Activated CD4-positive, alpha-beta memory T cell treated with anti-CD3 and anti-CD28 coated beads for 36 hours (primary cell): Measurements from ENCODE around the gene FLYWCH1. TPM values are rescaled to one million over a fixed set of nuclear protein-coding genes. Genes with fewer than 3 reads are reported as not detected.
A peak's percentile ranks its signal among the peaks of the same experiment; 100 is the strongest.

Experiments used
- CTCF ChIA-PET: fragments of 350-600 bp; sonication (Branson Sonifier 250); formaldehyde crosslinking; loops from one replicate; lab custom pipeline; 2021; ENCODE audit warnings: antibody characterized with exemption, inconsistent platforms; lab: Charles Lee
- POLR2A ChIA-PET: fragments of 350-600 bp; sonication (Branson Sonifier 250); formaldehyde crosslinking; loops from one replicate; lab custom pipeline; 2021; ENCODE audit warnings: antibody characterized with exemption; lab: Charles Lee
- DNase-seq: peaks from one replicate; pipeline ENCODE4 v3.0.0-alpha.2; 2020
- H3K27ac Mint-ChIP-seq: one replicate; pipeline ENCODE4 v1.8.0; 2021; ENCODE audit warnings: mixed read lengths
- H3K27me3 Mint-ChIP-seq: one replicate; pipeline ENCODE4 v1.8.0; 2021; ENCODE audit warnings: mixed read lengths
- H3K36me3 Mint-ChIP-seq: one replicate; pipeline ENCODE4 v1.8.0; 2021; ENCODE audit warnings: mixed read lengths
- H3K4me1 Mint-ChIP-seq: one replicate; pipeline ENCODE4 v1.8.0; 2021; ENCODE audit warnings: low read depth, mixed read lengths
- H3K4me3 Mint-ChIP-seq: one replicate; pipeline ENCODE4 v1.8.0; 2021; ENCODE audit warnings: mild to moderate bottlenecking, mixed read lengths
- H3K9me3 Mint-ChIP-seq: one replicate; pipeline ENCODE4 v1.8.0; 2021; ENCODE audit warnings: mixed read lengths
- intact Hi-C: fragments of 100-400 bp; cut with micrococcal nuclease; formaldehyde crosslinking; loops from one replicate; pipeline ENCODE4 v1.15.1; 2023
- total RNA-seq, 2 experiments: library from RNA; stranded (reverse); gene quantifications; one replicate each; pipeline ENCODE4 v1.2.3, GENCODE V29; 2021

FLYWCH1 gene
- total RNA-seq, 2 experiments from 2014 or later = 49.2 to 52.2 TPM

GRCh38 chr16:2956579-2956956 lies 44.8 kb downstream of the FLYWCH1 start:
- Mint-ChIP-seq H3K4me1 (no peaks in the 10 kb centered on the region), H3K27me3 (peaks cover 24% of the 10 kb centered on the region), H3K4me3 (no peak overlapping the region), H3K36me3 (no peaks in the 10 kb centered on the region), H3K27ac (no peak overlapping the region), H3K9me3 (no peaks in the 10 kb centered on the region)
- CTCF ChIA-PET = interaction anchor here (1.5 kb wide), 1 partner anchor 75 kb away, joined by 3 read pairs; no protein-coding TSS in a partner anchor
- POLR2A ChIA-PET = interaction anchor here (0.6 kb wide), 1 partner anchor 33 kb away, joined by 3 read pairs; no protein-coding TSS in a partner anchor
- intact Hi-C loops = no loop called here
- DNase-seq = no peak

GRCh38 chr16:2959206-2959605 lies 47.5 kb downstream of the FLYWCH1 start:
- Mint-ChIP-seq H3K9me3 (no peaks in the 10 kb centered on the region), H3K4me1 (peaks cover 10% of the 10 kb centered on the region), H3K27ac (no peak overlapping the region), H3K36me3 (no peaks in the 10 kb centered on the region), H3K4me3 (no peak overlapping the region), H3K27me3 (peaks cover 36% of the 10 kb centered on the region)
- CTCF ChIA-PET = interaction anchor here (0.6 to 1.2 kb wide), 3 partner anchors 8 to 78 kb away, joined by 3 to 4 read pairs (median 3); no protein-coding TSS in a partner anchor
- intact Hi-C loops = no loop called here
- POLR2A ChIA-PET = interaction anchor here (0.6 kb wide), 1 partner anchor 13 kb away, joined by 4 read pairs; no protein-coding TSS in a partner anchor
- DNase-seq = no peak

- DNase-seq = no peak
- ChIA-PET CTCF (interaction anchor here (1.1 to 1.3 kb wide), 3 partner anchors 13 to 122 kb away, joined by 3 to 5 read pairs (median 3); no protein-coding TSS in a partner anchor), POLR2A (no interaction called here)
- Mint-ChIP-seq H3K27me3 (peaks cover 37% of the 10 kb centered on the region), H3K9me3 (no peaks in the 10 kb centered on the region), H3K27ac (no peak overlapping the region), H3K36me3 (no peaks in the 10 kb centered on the region), H3K4me3 (no peak overlapping the region), H3K4me1 (peaks cover 13% of the 10 kb centered on the region)
- intact Hi-C loops = no loop called here
Measured at GRCh38 chr16:2960183-2961010, 48.7 kb downstream of the FLYWCH1 start.

- peaks cover 30% of the 10 kb centered on the region for H3K27me3 Mint-ChIP-seq
- no peak for DNase-seq
- no peaks in the 10 kb centered on the region for H3K36me3 Mint-ChIP-seq
- POLR2A ChIA-PET = no interaction called here
- intact Hi-C loops = no loop called here
- no peak overlapping the region for H3K4me3 Mint-ChIP-seq
- CTCF ChIA-PET = interaction anchor here (0.5 to 1.9 kb wide), 6 partner anchors 8 to 71 kb away, joined by 3 to 4 read pairs (median 3); no protein-coding TSS in a partner anchor
- peaks cover 16% of the 10 kb centered on the region for H3K4me1 Mint-ChIP-seq
- H3K27ac Mint-ChIP-seq = no peak overlapping the region
- no peaks in the 10 kb centered on the region for H3K9me3 Mint-ChIP-seq
Measured at GRCh38 chr16:2962334-2963073, 50.8 kb downstream of the FLYWCH1 start.

GRCh38 chr16:2963074-2963722 lies 51.5 kb downstream of the FLYWCH1 start:
- intact Hi-C loops = no loop called here
- peaks cover 34% of the 10 kb centered on the region for H3K27me3 Mint-ChIP-seq
- no peak for DNase-seq
- no peaks in the 10 kb centered on the region for H3K9me3 Mint-ChIP-seq
- POLR2A ChIA-PET = no interaction called here
- H3K36me3 Mint-ChIP-seq = no peaks in the 10 kb centered on the region
- H3K4me3 Mint-ChIP-seq = peak overlapping the region; percentile 43
- CTCF ChIA-PET = interaction anchor here (1.1 to 1.9 kb wide), 5 partner anchors 9 to 91 kb away, joined by 3 to 4 read pairs (median 3); no protein-coding TSS in a partner anchor
- H3K27ac Mint-ChIP-seq = no peak overlapping the region
- peaks cover 20% of the 10 kb centered on the region for H3K4me1 Mint-ChIP-seq

- CTCF ChIA-PET = interaction anchor here (0.6 to 1.8 kb wide), 6 partner anchors 14 to 91 kb away, joined by 3 to 4 read pairs (median 4); no protein-coding TSS in a partner anchor
- H3K27me3 Mint-ChIP-seq = peaks cover 39% of the 10 kb centered on the region
- peak; percentile 45 for DNase-seq
- H3K27ac Mint-ChIP-seq = no peak within 1 kb of the TSS
- peaks cover 27% of the 10 kb centered on the region for H3K4me1 Mint-ChIP-seq
- POLR2A ChIA-PET = no interaction called here
- H3K36me3 Mint-ChIP-seq = no peaks in the 10 kb centered on the region
- intact Hi-C loops = no loop called here
- no peaks in the 10 kb centered on the region for H3K9me3 Mint-ChIP-seq
- H3K4me3 Mint-ChIP-seq = peak within 1 kb of the TSS; percentile 57
Measured at GRCh38 chr16:2963723-2964474, 52.2 kb downstream of the FLYWCH1 start, which contains the start of gene KREMEN2. Gene KREMEN2, plus strand, starts transcription at chr16:2964275. Its CDS starts 246 bp downstream, at chr16:2964521.

GRCh38 chr16:2964475-2965336 lies 53.0 kb downstream of the FLYWCH1 start:
- CTCF ChIA-PET = interaction anchor here (1.1 to 1.4 kb wide), 2 partner anchors 25 to 63 kb away, joined by 3 to 4 read pairs; no protein-coding TSS in a partner anchor
- Mint-ChIP-seq H3K36me3 (no peaks in the 10 kb centered on the region), H3K9me3 (no peaks in the 10 kb centered on the region), H3K4me3 (peak overlapping the region; percentile 26), H3K27me3 (peaks cover 39% of the 10 kb centered on the region), H3K27ac (no peak overlapping the region), H3K4me1 (peaks cover 27% of the 10 kb centered on the region)
- DNase-seq = peak; percentile 72
- intact Hi-C loops = no loop called here
- POLR2A ChIA-PET = no interaction called here

GRCh38 chr16:2966043-2966807 lies 54.5 kb downstream of the FLYWCH1 start:
- DNase-seq = no peak
- H3K36me3 Mint-ChIP-seq = peaks cover 8% of the 10 kb centered on the region
- intact Hi-C loops = no loop called here
- H3K27me3 Mint-ChIP-seq = peaks cover 33% of the 10 kb centered on the region
- no peak overlapping the region for H3K4me3 Mint-ChIP-seq
- H3K27ac Mint-ChIP-seq = no peak overlapping the region
- POLR2A ChIA-PET = no interaction called here
- no peaks in the 10 kb centered on the region for H3K9me3 Mint-ChIP-seq
- H3K4me1 Mint-ChIP-seq = peaks cover 35% of the 10 kb centered on the region
- CTCF ChIA-PET = interaction anchor here (1.0 kb wide), 1 partner anchor 46 kb away, joined by 3 read pairs; no protein-coding TSS in a partner anchor

GRCh38 chr16:2966808-2967191 lies 55.1 kb downstream of the FLYWCH1 start:
- no peak overlapping the region for H3K27ac Mint-ChIP-seq
- no peak overlapping the region for H3K4me3 Mint-ChIP-seq
- peaks cover 36% of the 10 kb centered on the region for H3K4me1 Mint-ChIP-seq
- H3K9me3 Mint-ChIP-seq = no peaks in the 10 kb centered on the region
- H3K36me3 Mint-ChIP-seq = peaks cover 8% of the 10 kb centered on the region
- no peak for DNase-seq
- peaks cover 30% of the 10 kb centered on the region for H3K27me3 Mint-ChIP-seq
- intact Hi-C loops = no loop called here
- ChIA-PET POLR2A (no interaction called here), CTCF (interaction anchor here (0.5 to 1.0 kb wide), 2 partner anchors 8 to 47 kb away, joined by 3 read pairs; no protein-coding TSS in a partner anchor)

GRCh38 chr16:2967211-2967631 lies 55.5 kb downstream of the FLYWCH1 start:
- POLR2A ChIA-PET = interaction anchor here (1.4 kb wide), 1 partner anchor 14 kb away, joined by 3 read pairs; no protein-coding TSS in a partner anchor
- DNase-seq = no peak
- CTCF ChIA-PET = interaction anchor here (0.5 to 1.0 kb wide), 2 partner anchors 8 to 47 kb away, joined by 3 read pairs; no protein-coding TSS in a partner anchor
- H3K9me3 Mint-ChIP-seq = no peaks in the 10 kb centered on the region
- no peak overlapping the region for H3K4me3 Mint-ChIP-seq
- H3K27me3 Mint-ChIP-seq = peaks cover 27% of the 10 kb centered on the region
- no peak overlapping the region for H3K27ac Mint-ChIP-seq
- intact Hi-C loops = no loop called here
- peaks cover 37% of the 10 kb centered on the region for H3K4me1 Mint-ChIP-seq
- H3K36me3 Mint-ChIP-seq = peaks cover 12% of the 10 kb centered on the region
